NCI-H1694 treated with DMSO at 0.1 percent for 48 hours (cell line): ENCODE results near the gene HOXA11.

Experiments
- DNase-seq: peaks from one replicate; lab custom pipeline; 2025; lab: John Stamatoyannopoulos, UW

Gene HOXA11

GRCh38 chr7:27133409-27134231 lies 51.4 kb downstream of the HOXA11 start:
- DNase-seq, result no peak

DNA sequence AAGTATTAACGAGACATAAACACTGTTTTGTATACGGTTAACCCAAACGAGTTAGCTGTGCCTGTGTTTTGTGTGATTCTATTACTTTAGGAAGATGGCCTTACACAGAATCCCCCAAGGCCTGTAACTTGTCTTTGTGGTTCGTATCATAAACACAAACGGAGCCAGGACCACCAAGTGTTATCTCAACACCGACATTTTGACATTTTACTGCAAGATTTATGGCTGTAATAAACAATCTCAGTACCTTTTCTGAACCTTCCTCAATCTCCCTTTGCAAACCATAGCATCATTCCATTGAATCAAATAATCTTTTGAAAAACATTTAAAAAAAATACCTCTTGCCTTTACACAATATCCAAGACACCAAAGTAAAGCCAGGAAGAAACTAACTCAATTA lies 52.1 kb downstream of the HOXA11 start:
- DNase-seq, result no peak

DNA sequence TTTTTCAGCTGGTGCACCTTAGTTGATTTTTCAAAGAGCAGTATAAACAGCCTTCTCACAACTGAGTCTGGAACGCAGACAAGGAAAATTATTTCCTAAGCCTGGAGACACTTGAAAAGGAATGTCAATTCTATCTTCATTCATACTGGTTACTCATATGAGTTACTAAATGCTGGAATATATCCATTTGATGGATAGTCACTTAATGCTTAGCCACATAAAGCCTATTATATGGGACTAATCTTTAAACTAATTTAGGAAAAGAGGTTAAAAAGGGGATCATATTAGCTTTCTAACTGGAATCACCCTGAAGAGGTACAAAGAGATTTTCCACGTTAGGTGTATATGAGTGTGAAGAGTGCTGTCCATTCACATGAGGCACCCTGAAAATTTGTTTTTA lies 52.8 kb downstream of the HOXA11 start:
- DNase-seq, result no peak

DNA sequence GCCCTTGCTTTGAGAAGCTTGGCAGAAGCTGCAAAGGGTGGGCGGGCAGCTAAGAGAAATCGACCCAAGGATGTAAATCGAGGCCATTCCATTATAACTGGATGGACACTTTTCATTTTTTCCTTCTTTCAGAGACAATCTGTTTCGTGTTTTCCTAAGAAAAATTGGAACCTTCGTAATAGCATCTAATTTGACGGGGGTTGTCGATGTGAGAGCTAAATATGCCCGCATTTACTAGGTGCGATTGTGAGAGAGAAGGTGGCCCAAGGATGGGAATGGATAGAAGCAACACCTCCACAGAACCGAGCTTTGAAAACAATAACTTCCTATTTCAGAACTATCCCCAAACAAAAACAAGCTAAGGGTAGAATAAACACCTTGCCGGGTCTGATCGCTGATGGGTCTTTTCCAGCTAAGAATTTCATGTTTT lies 53.6 kb downstream of the HOXA11 start:
- DNase-seq, result no peak
